Measurements from ENCODE around the gene SSB.

Gene SSB

DNA sequence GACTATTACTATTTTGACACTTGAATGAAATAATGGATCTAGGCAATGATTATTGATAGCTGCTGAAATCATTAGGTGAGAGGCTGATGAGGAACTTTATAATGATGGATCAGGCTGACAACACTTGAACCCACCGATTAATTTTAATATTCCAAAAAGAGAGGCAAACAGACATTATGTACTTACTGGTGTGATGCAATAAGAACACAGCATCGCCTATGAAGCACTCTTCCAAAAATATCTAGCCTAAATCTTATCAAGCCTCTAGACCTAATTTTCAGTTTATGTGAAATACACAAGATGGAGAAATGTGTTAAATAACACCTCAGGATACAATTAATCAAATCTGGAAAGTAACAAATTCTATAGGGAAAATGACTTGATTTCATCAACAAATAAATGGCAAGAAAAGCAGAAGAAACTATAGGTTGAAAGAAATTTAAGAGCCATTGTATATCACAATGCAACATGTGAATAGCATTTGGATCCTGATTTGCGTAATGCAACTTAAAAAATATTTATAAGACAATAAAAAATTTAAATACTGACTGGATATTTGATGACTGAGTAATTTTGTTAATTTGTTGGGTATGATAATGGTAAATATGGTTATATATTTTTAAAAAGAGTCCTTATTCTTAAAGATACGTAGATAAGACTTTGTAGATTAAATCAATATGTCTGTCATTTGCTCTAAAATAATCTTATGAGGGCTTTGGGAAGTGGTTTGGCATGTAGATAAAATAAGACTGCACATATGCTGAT is 17.2 kb upstream of the SSB start:
- DNase-seq (ENCODE audit: low read depth): no peak
- TF ChIP-seq, protein P1, sequence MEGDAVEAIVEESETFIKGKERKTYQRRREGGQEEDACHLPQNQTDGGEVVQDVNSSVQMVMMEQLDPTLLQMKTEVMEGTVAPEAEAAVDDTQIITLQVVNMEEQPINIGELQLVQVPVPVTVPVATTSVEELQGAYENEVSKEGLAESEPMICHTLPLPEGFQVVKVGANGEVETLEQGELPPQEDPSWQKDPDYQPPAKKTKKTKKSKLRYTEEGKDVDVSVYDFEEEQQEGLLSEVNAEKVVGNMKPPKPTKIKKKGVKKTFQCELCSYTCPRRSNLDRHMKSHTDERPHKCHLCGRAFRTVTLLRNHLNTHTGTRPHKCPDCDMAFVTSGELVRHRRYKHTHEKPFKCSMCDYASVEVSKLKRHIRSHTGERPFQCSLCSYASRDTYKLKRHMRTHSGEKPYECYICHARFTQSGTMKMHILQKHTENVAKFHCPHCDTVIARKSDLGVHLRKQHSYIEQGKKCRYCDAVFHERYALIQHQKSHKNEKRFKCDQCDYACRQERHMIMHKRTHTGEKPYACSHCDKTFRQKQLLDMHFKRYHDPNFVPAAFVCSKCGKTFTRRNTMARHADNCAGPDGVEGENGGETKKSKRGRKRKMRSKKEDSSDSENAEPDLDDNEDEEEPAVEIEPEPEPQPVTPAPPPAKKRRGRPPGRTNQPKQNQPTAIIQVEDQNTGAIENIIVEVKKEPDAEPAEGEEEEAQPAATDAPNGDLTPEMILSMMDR (conservative IDR thresholded peaks at IDR 0.05; ENCODE audit: control insufficient read depth, insufficient read depth, low read depth, low read length): no peak
- no peak overlapping the region for H3K4me3 ChIP-seq (ENCODE audit: control insufficient read depth, low read depth, low read length)

DNA sequence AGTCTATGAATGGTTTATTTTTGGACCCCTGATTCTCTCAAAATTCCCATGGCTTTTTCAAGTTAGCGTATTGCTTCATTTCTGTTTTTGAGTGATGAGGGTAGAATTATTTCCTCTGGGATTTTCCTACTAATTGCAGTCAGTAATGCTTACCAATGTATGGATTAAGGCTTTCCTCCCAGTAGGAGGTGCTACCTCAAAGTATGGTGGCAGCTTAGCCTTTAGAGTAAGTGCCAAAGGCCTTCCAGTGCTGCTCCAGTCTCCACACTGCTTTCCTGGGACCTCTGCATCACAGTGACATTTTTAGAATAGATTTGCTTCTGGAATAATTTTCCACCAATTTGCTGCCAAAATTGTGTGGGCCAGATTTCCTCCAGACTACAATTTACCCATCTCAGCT is 16.2 kb upstream of the SSB start:
- TF ChIP-seq, protein P1 (conservative IDR thresholded peaks at IDR 0.05; ENCODE audit: control insufficient read depth, insufficient read depth, low read depth, low read length): no peak
- DNase-seq (ENCODE audit: low read depth): no peak
- H3K4me3 ChIP-seq (ENCODE audit: control insufficient read depth, low read depth, low read length): no peak overlapping the region

DNA sequence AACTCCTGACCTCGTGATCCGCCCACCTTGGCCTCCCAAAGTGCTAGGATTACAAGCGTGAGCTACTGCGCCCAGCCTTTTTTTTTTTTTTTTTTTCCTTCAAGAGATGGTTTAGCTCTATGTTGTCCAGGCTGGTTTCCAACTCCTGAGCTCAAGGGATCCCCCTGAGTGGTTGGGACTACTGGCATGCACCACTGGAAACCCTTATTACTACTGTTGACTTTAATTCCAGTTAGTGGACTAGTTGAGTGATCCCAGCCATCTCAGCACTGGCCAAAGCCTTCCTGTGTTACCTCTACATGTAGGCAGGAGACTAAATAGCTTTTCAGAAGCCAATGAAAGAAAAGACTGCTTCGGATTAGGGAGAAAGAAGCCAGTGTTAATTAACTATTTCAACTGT is 8.1 kb upstream of the SSB start:
- DNase-seq (ENCODE audit: low read depth): no peak
- no peak overlapping the region for H3K4me3 ChIP-seq (ENCODE audit: control insufficient read depth, low read depth, low read length)
- TF ChIP-seq, protein P1 (conservative IDR thresholded peaks at IDR 0.05; ENCODE audit: control insufficient read depth, insufficient read depth, low read depth, low read length): no peak

DNA sequence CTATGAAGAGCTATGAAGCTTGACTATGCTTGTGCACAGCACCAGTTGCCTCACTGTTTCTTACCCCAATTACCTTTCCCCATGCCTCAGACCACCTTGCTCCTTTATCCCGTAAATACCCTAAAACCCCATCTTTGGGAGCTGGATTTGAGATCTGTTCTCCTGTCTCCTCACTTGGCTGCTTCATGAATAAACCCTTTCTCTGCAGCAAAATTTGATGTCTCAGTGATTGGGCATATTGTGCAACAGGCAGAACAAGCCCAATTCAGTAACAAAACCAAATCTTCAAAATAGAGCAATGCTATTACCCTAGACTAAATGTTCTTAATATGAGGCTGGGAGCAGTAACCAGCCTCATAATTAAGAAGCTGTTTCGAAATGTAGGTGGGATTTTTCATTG is 3.5 kb upstream of the SSB start:
- H3K4me3 ChIP-seq (ENCODE audit: control insufficient read depth, low read depth, low read length): no peak overlapping the region
- TF ChIP-seq, protein P1 (conservative IDR thresholded peaks at IDR 0.05; ENCODE audit: control insufficient read depth, insufficient read depth, low read depth, low read length): no peak
- no peak for DNase-seq (ENCODE audit: low read depth)

DNA sequence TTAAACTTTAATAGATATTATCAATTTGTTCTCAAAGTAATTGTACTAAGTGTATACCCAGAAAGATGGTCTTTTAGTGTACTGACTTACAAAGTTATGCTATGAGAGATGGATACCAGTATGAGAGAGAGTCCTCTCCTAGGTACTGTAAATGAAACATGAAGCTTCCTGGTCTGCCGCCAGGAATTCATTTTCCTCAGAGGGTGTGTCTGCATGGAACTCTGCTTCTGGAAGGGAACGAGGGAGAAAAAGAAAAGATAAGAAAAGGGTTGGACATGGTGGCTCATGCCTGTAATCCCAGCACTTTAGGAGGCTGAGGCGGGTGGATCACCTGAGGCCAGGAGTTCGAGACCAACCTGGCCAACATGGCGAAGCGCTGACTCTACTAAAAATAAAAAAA is 2.2 kb upstream of the SSB start:
- no peak for DNase-seq (ENCODE audit: low read depth)
- H3K4me3 ChIP-seq (ENCODE audit: control insufficient read depth, low read depth, low read length): no peak overlapping the region
- TF ChIP-seq, protein P1 (conservative IDR thresholded peaks at IDR 0.05; ENCODE audit: control insufficient read depth, insufficient read depth, low read depth, low read length): no peak

DNA sequence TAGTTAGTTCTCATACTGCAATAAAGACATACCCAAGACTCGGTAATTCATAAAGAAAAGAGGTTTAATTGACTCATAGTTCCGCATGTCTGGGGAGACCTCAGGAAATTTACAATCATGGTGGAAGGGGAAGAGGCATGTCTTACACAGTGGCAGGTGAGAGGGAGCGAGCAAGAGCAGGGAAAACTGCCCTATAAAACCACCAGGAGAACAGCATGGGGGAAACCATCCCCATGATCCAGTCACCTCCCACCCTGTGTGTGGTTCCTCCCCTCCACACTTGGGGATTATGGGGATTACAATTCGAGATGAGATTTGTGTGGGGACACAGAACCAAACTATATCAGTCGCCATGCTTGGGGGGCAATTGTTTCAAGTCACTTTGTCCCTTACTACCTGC is 1.1 kb upstream of the SSB start:
- TF ChIP-seq, protein P1 (conservative IDR thresholded peaks at IDR 0.05; ENCODE audit: control insufficient read depth, insufficient read depth, low read depth, low read length): no peak
- DNase-seq (ENCODE audit: low read depth): no peak
- H3K4me3 ChIP-seq (ENCODE audit: control insufficient read depth, low read depth, low read length): no peak overlapping the region

DNA sequence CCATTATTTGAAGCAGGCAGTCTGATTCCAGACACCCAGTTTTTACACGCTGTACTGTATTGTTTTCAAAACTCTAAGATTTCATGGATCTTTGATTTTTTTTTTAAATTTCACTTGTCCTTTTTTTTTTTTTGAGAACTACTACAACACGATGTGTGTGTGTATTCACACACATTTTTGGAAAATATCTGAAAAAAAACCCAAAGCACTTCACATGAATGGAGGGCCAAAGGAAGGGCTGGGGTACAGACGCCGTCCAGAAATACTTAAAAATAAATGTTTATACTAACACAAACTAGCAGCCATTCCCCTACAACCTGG is 314 bp upstream of the SSB start:
- TF ChIP-seq, protein P1 (conservative IDR thresholded peaks at IDR 0.05; ENCODE audit: control insufficient read depth, insufficient read depth, low read depth, low read length): no peak
- peak overlapping the region; percentile 89 for H3K4me3 ChIP-seq (ENCODE audit: control insufficient read depth, low read depth, low read length)
- DNase-seq (ENCODE audit: low read depth): no peak
